A549 (cell line): ENCODE results near the gene LBX2.

Experiments
- POLR2A ChIP-seq: IDR thresholded peaks from 2 replicates; pipeline ENCODE4 v1.6.1; 2012; ENCODE audit warnings: mild to moderate bottlenecking, low read length
- POLR2AphosphoS2 ChIP-seq: conservative IDR thresholded peaks from 2 replicates; pipeline ENCODE4 v1.6.1; 2012; ENCODE audit warnings: low read length, improper control_type of control experiment, inconsistent platforms
- RFX5 ChIP-seq: fragments of 450-650 bp; IDR thresholded peaks from 2 replicates; pipeline ENCODE4 v1.7.1; 2014; ENCODE audit warnings: antibody characterized with exemption, mild to moderate bottlenecking, moderate library complexity
- TF ChIP-seq, protein P1 (sequence below): fragments of >200 bp; sonication (Bioruptor Twin); formaldehyde crosslinking; IDR thresholded peaks from 3 replicates; pipeline ENCODE4 v1.5.1; 2016
- TF ChIP-seq, protein P2 (sequence below): fragments of 200-600 bp; sonication (generic); IDR thresholded peaks from 2 replicates; pipeline ENCODE4 v1.6.1; 2016; ENCODE audit warnings: antibody characterized with exemption, mild to moderate bottlenecking, moderate library complexity

DNA sequence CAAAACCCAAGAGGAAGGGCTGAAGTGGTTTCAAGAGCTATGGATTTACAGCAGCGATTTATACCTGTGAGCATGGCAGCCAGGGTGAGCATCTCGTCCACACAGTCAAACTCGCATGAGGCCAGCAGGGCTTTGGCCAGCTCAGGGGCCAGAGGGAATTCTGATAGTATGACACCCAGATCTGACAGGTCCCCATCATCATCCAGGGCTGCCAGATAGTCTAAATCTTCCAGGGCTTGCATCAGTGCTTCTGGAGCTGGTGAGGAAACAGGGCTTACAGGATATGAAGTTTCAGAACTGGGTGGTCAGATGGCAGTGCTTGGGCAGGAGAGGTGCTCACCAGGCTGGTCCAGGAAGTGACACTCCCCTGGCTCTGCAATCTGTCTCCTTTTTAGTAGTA, 23.1 kb upstream of the LBX2 start:
- TF ChIP-seq, protein P1, sequence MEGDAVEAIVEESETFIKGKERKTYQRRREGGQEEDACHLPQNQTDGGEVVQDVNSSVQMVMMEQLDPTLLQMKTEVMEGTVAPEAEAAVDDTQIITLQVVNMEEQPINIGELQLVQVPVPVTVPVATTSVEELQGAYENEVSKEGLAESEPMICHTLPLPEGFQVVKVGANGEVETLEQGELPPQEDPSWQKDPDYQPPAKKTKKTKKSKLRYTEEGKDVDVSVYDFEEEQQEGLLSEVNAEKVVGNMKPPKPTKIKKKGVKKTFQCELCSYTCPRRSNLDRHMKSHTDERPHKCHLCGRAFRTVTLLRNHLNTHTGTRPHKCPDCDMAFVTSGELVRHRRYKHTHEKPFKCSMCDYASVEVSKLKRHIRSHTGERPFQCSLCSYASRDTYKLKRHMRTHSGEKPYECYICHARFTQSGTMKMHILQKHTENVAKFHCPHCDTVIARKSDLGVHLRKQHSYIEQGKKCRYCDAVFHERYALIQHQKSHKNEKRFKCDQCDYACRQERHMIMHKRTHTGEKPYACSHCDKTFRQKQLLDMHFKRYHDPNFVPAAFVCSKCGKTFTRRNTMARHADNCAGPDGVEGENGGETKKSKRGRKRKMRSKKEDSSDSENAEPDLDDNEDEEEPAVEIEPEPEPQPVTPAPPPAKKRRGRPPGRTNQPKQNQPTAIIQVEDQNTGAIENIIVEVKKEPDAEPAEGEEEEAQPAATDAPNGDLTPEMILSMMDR: no peak
- TF ChIP-seq POLR2A (no peak), POLR2AphosphoS2 (no peak), RFX5 (no peak)
- TF ChIP-seq, protein P2, sequence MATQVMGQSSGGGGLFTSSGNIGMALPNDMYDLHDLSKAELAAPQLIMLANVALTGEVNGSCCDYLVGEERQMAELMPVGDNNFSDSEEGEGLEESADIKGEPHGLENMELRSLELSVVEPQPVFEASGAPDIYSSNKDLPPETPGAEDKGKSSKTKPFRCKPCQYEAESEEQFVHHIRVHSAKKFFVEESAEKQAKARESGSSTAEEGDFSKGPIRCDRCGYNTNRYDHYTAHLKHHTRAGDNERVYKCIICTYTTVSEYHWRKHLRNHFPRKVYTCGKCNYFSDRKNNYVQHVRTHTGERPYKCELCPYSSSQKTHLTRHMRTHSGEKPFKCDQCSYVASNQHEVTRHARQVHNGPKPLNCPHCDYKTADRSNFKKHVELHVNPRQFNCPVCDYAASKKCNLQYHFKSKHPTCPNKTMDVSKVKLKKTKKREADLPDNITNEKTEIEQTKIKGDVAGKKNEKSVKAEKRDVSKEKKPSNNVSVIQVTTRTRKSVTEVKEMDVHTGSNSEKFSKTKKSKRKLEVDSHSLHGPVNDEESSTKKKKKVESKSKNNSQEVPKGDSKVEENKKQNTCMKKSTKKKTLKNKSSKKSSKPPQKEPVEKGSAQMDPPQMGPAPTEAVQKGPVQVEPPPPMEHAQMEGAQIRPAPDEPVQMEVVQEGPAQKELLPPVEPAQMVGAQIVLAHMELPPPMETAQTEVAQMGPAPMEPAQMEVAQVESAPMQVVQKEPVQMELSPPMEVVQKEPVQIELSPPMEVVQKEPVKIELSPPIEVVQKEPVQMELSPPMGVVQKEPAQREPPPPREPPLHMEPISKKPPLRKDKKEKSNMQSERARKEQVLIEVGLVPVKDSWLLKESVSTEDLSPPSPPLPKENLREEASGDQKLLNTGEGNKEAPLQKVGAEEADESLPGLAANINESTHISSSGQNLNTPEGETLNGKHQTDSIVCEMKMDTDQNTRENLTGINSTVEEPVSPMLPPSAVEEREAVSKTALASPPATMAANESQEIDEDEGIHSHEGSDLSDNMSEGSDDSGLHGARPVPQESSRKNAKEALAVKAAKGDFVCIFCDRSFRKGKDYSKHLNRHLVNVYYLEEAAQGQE: no peak
